Measurements from ENCODE around the gene FNTB. TPM values are rescaled to one million over a fixed set of nuclear protein-coding genes. Genes with fewer than 3 reads are reported as not detected.

FNTB gene
- total and polyA plus RNA-seq, 9 of the 15 experiments (the other 6 are each of a cell fraction or from before 2014, with no cell fraction given): 6.9 to 23.2 (median 12.2) TPM

DNA sequence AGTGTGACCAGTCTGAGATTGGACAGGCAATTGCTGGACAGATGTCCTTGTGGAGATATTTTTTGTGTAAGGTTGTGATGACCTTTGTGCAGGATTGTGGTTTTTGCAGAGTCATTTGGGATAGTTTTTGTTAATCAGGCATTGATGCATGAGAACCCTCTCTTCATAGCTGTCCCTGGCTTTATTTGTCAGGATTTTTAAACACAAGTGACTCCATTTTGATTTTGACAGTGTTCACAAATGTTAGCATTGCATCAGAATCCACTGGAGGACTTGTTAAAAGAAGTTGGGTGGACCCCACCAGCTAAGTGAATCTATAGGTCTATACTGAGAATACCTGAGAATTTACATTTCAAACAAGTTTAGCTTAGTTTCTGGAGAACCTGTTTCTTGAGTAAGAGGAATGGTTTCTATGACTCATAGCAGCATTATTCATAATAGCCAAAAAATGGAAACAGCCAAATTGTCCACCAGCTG, 11.8 kb downstream of the FNTB start (continued):
- TF ChIP-seq NR0B1 (IDR thresholded peaks at IDR 0.05; ENCODE audit: partially characterized antibody): no peak
- peak; percentile 56; the same call in 1 of the 2 replicates for TF ChIP-seq MECOM (CRISPR knock-in tag; IDR thresholded peaks at IDR 0.05)
- peak; percentile 92 for TF ChIP-seq DMBX1 (CRISPR knock-in tag; IDR thresholded peaks at IDR 0.05; ENCODE audit: borderline replicate concordance)
- peak; percentile 53; the same call in 1 of the 2 replicates for TF ChIP-seq ZNF79 (CRISPR knock-in tag; IDR thresholded peaks at IDR 0.05; ENCODE audit: low read depth)
- TF ChIP-seq ZNF239 (CRISPR knock-in tag; IDR thresholded peaks at IDR 0.05): 0 out of 2 replicates have a peak, but pooled peaks have one; percentile 13
- no peak for TF ChIP-seq SRSF9 (IDR thresholded peaks at IDR 0.05; ENCODE audit: borderline replicate concordance, low read depth, low read length)
- TF ChIP-seq ZNF449 (CRISPR knock-in tag; IDR thresholded peaks at IDR 0.05): peak; percentile 50; the same call in 1 of the 2 replicates
- TF ChIP-seq ATF4 (CRISPR knock-in tag; IDR thresholded peaks at IDR 0.05): 0 out of 2 replicates have a peak, but pooled peaks have one; percentile 31
- peak; percentile 59 for TF ChIP-seq NFE2 (IDR thresholded peaks at IDR 0.05; ENCODE audit: low read depth)
- no peak for TF ChIP-seq HEY1 (CRISPR knock-in tag; IDR thresholded peaks at IDR 0.05; ENCODE audit: borderline replicate concordance)
- TF ChIP-seq SMAD3 (CRISPR knock-in tag; conservative IDR thresholded peaks at IDR 0.05): peak; percentile 84
- TF ChIP-seq ZNF316 (IDR thresholded peaks at IDR 0.05): peak; percentile 55
- no peak for TF ChIP-seq TFE3 (CRISPR knock-in tag; IDR thresholded peaks at IDR 0.05)
- no peak for TF ChIP-seq CCNT2 (IDR thresholded peaks at IDR 0.05; ENCODE audit: borderline replicate concordance, extremely low read depth, insufficient read length, low read depth, low read length)
- no peak for TF ChIP-seq MED1 (CRISPR knock-in tag; IDR thresholded peaks at IDR 0.05; ENCODE audit: borderline replicate concordance)
- no peak for TF ChIP-seq TBP (optimal IDR thresholded peaks at IDR 0.05; ENCODE audit: low read depth, low read length)
- peak; percentile 53; the same call in 1 of the 2 replicates for TF ChIP-seq C11orf30 (IDR thresholded peaks at IDR 0.05; ENCODE audit: low read depth)
- no peak for TF ChIP-seq KAT7 (CRISPR knock-in tag; IDR thresholded peaks at IDR 0.05; ENCODE audit: borderline replicate concordance)
- TF ChIP-seq ELF4 (CRISPR knock-in tag; IDR thresholded peaks at IDR 0.05): no peak
- TF ChIP-seq NR4A1 (CRISPR knock-in tag; IDR thresholded peaks at IDR 0.05): no peak
- peak; percentile 52; the same call in 1 of the 2 replicates for TF ChIP-seq NR4A1 (tag; IDR thresholded peaks at IDR 0.05)
- TF ChIP-seq CBFA2T3 (IDR thresholded peaks at IDR 0.05): peak; percentile 55; the same call in 1 of the 2 replicates
- TF ChIP-seq MAFK (IDR thresholded peaks at IDR 0.05; ENCODE audit: low read length): peak; percentile 8; the same call in 1 of the 2 replicates
- TF ChIP-seq CXXC5 (CRISPR knock-in tag; IDR thresholded peaks at IDR 0.05): peak; percentile 56

All from K562 (cell line).